Measurements from ENCODE around the gene ITGB5.
"Not testable (repeated sequence)": the region's sequence is repeated elsewhere in the genome, so short reads cannot be mapped to it uniquely, and the experiment has no call there.

Gene ITGB5

DNA sequence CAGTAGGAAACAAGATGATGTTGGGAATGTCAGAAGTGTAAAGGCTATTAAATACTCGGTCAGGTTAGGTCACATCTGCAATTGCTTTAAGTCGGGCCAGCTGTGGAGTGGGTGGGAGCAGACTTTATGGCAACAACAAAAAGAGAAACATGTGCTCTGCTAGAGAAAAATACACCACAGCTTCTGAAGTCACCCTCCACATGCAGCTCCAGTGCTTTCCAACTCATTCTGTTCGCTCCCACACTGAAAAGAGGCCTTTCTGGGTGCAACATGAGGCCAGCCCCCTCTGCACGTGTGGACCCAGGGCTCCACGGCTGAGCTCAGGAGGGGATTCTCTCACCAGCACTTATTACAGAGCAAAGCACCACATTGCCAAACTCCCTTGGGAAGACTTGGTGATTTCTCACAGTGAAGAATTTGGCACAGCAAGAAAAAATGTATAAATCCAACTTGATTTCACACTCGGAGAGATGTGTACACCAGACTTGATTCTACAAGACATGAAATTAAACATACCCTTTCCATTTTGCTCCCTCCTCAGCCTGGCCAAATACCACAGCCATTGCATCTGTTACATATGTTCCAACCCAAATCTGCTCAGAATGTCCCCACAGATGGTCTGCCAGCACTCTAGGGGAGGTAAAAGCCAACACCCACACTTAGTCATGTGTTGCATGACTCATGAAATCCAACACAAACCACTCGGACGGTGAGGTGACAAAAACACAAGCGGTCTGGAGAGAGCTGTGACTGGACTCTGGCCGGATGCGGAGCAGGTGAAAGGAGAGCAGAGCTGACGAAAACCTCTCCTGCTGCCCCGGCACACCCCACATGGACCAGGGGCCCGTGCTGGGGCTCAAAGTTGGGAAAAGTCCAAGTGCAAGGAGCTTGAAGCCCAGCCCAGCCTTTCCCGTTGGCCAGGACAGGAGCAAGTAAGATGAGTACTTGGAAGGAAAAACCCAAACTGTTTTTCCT is 74.6 kb downstream of the ITGB5 start:
- DNase-seq = no peak

DNA sequence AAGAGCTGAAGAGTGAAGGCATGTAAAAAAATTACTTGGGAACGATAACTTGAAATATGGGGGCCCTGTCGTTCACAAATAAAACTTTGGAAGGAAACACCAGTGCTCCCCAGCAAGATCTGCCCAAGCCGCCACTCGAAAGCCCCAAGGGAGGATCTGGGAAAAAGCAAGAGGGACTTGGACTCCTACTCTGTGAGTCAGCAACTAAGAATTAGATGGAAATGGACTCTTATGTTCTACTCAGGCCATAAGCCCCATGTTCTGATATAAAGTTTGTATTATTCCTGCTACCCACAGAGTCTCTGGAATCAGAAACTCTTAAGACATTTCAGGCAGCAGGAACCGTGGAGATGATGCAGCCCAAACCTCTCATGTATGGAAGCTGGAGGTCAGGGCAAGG is 75.7 kb downstream of the ITGB5 start:
- DNase-seq = no peak

DNA sequence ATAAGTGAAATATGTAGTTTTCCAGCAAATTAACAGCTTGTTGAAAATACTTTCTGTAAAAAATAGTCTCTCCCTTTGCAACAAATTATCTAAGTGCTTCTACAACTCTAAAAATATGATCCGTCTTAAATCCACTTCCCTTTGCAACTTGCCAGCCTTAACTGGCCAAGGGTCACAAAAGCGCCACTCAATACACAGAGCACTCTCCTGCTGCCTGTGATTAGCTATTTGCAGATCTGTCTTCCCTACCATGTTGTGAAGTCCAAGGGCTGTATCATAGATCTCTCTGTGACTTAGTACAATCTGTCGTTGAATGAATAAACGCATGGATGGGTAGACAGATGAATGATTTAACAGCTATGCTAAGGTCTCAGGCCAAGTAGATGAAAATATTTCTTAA is 76.2 kb downstream of the ITGB5 start:
- DNase-seq = no peak

GRCh38 chr3:124809039-124809438 is 78.1 kb downstream of the ITGB5 start:
- no peak for DNase-seq

- no peak for DNase-seq
These were observed 81.5 kb downstream of the ITGB5 start for GRCh38 chr3:124805671-124806070.

GRCh38 chr3:124804875-124805274 is 82.3 kb downstream of the ITGB5 start:
- no peak for DNase-seq

- DNase-seq = no peak
These were observed 84.5 kb downstream of the ITGB5 start for GRCh38 chr3:124802702-124803101.

DNA sequence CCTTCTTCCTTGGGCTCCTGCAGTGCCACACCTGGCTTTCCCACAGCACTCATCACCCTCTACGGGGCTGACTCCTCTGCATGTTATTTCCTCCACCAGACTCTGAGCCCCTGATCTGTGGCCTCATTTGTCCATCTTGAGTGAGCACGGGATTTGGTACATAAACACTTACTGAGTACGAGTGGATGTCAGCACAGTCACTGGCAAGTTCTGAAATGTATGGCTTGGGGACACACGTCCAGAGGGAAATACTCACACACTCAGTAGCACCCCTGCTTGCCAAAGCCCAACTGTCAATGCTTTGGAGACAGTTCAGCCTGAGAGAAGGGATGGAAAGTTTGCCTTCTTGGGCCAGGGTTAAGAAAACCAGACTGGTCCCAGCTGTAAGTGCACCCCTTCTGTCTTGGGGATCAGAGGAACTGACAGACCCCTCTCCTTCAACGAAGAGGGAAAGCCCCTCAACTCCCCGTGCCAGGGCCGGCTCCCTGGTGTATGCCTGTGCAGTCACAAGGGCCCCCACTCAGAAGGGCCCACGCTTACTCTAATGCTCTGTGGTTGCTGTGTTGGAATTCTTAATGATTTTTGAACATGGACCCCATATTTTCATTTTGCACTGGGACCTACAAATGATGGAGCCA is 85.0 kb downstream of the ITGB5 start:
- DNase-seq = no peak

- no peak for DNase-seq
These were observed 86.5 kb downstream of the ITGB5 start for GRCh38 chr3:124800511-124801258.

DNA sequence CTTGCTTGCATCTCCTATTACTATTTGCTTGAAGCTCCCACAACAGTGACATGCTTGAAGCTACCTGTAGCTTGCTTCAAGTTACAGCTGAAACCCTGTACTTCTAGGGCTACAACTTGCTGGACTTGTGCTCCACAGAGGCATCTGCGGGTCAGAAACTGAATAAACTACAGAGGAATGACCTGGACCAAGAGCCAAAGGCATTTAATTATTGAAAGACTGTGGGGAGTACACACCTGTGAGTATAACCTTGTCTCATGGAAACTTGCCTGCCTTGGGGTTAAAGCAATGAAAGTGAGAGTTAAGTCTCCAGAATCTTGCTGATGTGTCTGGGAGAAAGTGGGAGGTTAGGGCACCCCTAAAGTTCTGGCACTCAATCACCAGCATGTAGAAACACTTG is 87.1 kb downstream of the ITGB5 start:
- DNase-seq = no peak

- DNase-seq = no peak
These were observed 87.5 kb downstream of the ITGB5 start for GRCh38 chr3:124799676-124800075.

DNA sequence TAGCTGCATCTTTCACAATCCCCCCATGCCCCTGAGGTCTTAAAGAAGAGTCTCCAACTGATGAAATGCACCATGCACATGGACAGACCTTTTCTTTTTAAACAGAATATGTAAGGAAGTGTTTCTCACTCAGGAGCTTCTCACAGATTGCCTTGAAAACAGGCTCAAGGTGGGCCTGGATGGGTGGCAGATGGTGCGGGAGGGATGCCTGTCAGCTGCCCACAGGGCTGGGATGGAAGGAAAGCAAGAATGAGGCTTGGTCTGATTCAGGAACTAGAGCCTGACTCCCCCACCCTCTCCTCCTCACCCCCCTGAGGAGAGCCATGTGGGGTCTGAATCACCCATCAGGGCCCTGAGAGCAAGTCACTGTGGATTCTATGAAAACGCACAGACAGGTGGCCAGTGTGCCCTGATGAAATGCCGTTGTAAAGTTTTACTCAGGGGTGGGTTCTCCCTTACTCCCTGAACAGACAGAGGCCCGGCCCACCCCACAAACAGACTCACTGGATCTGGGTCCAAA is 89.7 kb downstream of the ITGB5 start:
- no peak for DNase-seq

- DNase-seq = no peak
These were observed 90.7 kb downstream of the ITGB5 start for GRCh38 chr3:124796477-124796876.

- DNase-seq = no peak
These were observed 94.0 kb downstream of the ITGB5 start for GRCh38 chr3:124793054-124793739.

- no peak for DNase-seq
These were observed 94.7 kb downstream of the ITGB5 start for GRCh38 chr3:124792341-124793040.

DNA sequence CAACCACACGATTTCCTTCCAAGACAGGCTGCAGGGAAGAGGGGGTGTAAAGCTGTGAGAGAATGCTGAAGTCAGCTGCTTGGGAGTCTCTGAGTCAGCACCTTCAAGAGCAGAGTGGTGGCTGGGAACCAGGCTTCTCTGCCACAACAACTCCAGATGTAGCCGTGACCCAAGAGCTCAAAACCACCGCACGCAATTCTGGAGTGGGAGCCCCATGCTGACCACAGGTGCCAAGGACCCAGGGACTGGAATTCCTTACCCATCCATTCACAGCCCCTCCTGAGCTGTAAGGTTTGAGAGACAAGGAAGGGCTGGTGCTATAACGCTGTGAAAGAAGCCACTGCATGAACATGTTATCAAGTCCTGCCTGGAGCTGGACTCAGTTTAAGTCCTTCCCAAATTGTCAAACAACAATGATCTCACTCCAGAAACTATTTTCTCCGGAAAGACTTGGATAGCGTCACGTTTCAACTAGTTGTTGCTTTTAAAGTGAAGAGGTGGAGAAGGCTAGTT is 95.5 kb downstream of the ITGB5 start:
- no peak for DNase-seq

DNA sequence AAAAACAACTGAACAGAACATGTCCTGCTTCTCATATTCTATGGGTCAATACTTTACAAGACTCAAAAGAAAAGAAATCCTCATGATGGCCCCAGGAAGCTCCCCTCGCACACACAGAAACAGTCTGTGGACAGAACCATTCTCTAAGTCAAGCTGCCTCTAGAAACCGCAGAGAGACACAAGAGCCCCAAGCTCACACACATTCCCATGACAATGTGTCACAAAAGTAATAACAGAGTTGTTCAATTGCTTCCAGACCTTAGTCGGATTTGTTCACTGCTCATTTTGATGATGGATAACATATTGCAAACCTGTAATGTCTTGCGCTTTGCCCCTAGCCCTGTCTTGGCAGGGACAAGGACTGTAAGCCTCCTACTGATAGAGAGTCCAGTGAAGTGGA is 96.0 kb downstream of the ITGB5 start:
- no peak for DNase-seq

DNA sequence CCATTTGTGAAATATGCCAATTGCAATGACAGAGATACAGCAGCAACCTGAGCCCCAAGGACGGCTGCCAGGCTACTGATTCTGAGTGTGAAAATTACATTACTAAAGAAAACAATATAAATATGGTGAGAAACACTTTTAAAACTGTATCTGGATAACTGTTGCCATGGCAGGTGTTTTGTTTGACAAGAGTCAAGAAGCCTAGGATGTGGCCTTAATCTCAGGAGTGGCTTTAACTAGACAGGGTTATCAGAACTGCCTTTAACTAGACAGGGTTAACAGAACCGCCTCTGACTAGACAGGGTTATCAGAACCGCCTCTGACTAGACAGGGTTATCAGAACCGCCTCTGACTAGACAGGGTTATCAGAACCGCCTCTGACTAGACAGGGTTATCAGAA is 98.1 kb downstream of the ITGB5 start:
- not testable (repeated sequence) for DNase-seq

DNA sequence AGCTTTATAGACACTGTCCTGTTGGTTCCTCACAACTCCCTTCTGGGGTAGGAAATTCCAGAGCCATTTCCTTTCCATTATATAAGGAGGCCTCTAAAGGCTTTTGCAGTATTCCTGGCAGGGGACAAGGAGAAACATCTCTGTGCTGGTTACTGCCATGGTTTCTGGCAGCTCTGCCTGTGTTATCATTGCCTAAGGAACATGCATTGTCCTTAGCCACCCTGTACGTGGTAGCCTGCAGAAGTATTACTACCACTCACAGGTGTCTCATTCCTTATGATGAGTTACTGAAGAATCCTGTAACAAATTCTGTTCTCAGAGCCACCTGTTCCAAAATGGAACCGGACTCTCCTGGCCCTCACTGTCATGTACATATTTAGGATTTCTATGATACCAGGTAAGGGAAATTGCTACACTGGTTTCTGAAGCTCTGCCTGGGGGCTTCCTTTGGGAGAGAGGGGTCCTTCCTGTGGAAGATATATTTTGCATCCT is 98.9 kb downstream of the ITGB5 start:
- DNase-seq = no peak

GRCh38 chr3:124787476-124788195 is 99.5 kb downstream of the ITGB5 start:
- no peak for DNase-seq
